Liver (tissue), 3 donors: Measurements from ENCODE around the gene SPATA22.

Experiments used
- FOXA2 ChIP-seq: IDR thresholded peaks from 2 replicates; pipeline ENCODE4 v1.6.1; 2016; ENCODE audit warnings: antibody characterized with exemption
- RAD21 ChIP-seq, 2 donors: IDR thresholded peaks; 2 replicates each; pipeline ENCODE4 v1.6.1; 2016; ENCODE audit warnings: antibody characterized with exemption in 2 of 2, mild to moderate bottlenecking in 2 of 2
- TF ChIP-seq, protein P1 (sequence below): fragments of 150-350 bp; IDR thresholded peaks from 2 replicates; pipeline ENCODE4 v1.5.1; 2017; ENCODE audit warnings: improper control_type of control experiment, low read depth, low read length; ENCODE audit not compliant: missing input control
- TF ChIP-seq, protein P2 (sequence below): IDR thresholded peaks from 2 replicates; pipeline ENCODE4 v1.6.1; 2016; ENCODE audit warnings: antibody characterized with exemption
- TF ChIP-seq, protein P3 (sequence below): IDR thresholded peaks from 2 replicates; pipeline ENCODE4 v1.6.1; 2016; ENCODE audit warnings: antibody characterized with exemption, mild to moderate bottlenecking
- TF ChIP-seq, protein P4 (sequence below): IDR thresholded peaks from 2 replicates; pipeline ENCODE4 v1.6.1; 2016; ENCODE audit warnings: antibody characterized with exemption
- donor health status: healthy.
- donor health status: healthy.

DNA sequence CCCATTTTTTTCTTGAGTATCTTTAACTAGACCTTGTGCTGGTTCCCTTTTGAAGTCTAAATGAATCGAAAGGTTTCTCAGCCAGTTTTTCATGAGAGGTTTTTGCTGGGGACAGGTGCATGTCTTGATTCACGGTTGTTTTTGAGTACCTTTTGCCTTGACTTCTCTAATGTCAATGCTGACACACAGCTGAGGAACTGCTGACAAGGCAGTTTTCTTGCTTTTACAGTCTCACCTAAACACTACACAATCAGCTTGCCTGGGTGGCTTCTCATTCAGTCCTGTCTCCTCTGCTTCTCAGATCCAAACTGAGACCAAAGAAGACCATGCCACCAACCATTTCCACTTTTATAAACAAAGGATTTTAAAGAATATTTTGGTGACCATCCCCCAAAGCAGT is 53.4 kb downstream of the SPATA22 start:
- TF ChIP-seq, protein P1, sequence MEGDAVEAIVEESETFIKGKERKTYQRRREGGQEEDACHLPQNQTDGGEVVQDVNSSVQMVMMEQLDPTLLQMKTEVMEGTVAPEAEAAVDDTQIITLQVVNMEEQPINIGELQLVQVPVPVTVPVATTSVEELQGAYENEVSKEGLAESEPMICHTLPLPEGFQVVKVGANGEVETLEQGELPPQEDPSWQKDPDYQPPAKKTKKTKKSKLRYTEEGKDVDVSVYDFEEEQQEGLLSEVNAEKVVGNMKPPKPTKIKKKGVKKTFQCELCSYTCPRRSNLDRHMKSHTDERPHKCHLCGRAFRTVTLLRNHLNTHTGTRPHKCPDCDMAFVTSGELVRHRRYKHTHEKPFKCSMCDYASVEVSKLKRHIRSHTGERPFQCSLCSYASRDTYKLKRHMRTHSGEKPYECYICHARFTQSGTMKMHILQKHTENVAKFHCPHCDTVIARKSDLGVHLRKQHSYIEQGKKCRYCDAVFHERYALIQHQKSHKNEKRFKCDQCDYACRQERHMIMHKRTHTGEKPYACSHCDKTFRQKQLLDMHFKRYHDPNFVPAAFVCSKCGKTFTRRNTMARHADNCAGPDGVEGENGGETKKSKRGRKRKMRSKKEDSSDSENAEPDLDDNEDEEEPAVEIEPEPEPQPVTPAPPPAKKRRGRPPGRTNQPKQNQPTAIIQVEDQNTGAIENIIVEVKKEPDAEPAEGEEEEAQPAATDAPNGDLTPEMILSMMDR = no peak
- TF ChIP-seq RAD21 (IDR thresholded peaks at IDR 0.05) (no peak), FOXA2 (no peak)
- TF ChIP-seq, protein P2, sequence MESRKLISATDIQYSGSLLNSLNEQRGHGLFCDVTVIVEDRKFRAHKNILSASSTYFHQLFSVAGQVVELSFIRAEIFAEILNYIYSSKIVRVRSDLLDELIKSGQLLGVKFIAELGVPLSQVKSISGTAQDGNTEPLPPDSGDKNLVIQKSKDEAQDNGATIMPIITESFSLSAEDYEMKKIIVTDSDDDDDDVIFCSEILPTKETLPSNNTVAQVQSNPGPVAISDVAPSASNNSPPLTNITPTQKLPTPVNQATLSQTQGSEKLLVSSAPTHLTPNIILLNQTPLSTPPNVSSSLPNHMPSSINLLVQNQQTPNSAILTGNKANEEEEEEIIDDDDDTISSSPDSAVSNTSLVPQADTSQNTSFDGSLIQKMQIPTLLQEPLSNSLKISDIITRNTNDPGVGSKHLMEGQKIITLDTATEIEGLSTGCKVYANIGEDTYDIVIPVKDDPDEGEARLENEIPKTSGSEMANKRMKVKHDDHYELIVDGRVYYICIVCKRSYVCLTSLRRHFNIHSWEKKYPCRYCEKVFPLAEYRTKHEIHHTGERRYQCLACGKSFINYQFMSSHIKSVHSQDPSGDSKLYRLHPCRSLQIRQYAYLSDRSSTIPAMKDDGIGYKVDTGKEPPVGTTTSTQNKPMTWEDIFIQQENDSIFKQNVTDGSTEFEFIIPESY = no peak
- TF ChIP-seq, protein P3, sequence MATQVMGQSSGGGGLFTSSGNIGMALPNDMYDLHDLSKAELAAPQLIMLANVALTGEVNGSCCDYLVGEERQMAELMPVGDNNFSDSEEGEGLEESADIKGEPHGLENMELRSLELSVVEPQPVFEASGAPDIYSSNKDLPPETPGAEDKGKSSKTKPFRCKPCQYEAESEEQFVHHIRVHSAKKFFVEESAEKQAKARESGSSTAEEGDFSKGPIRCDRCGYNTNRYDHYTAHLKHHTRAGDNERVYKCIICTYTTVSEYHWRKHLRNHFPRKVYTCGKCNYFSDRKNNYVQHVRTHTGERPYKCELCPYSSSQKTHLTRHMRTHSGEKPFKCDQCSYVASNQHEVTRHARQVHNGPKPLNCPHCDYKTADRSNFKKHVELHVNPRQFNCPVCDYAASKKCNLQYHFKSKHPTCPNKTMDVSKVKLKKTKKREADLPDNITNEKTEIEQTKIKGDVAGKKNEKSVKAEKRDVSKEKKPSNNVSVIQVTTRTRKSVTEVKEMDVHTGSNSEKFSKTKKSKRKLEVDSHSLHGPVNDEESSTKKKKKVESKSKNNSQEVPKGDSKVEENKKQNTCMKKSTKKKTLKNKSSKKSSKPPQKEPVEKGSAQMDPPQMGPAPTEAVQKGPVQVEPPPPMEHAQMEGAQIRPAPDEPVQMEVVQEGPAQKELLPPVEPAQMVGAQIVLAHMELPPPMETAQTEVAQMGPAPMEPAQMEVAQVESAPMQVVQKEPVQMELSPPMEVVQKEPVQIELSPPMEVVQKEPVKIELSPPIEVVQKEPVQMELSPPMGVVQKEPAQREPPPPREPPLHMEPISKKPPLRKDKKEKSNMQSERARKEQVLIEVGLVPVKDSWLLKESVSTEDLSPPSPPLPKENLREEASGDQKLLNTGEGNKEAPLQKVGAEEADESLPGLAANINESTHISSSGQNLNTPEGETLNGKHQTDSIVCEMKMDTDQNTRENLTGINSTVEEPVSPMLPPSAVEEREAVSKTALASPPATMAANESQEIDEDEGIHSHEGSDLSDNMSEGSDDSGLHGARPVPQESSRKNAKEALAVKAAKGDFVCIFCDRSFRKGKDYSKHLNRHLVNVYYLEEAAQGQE = no peak
- TF ChIP-seq, protein P4, sequence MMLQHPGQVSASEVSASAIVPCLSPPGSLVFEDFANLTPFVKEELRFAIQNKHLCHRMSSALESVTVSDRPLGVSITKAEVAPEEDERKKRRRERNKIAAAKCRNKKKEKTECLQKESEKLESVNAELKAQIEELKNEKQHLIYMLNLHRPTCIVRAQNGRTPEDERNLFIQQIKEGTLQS = no peak
